Hippocampal formation (tissue), 2 donors: ENCODE measurements around the gene TJP3.
A peak's percentile ranks its signal among the peaks of the same experiment; 100 is the strongest.
"Not testable (repeated sequence)": the region's sequence is repeated elsewhere in the genome, so short reads cannot be mapped to it uniquely, and the experiment has no call there.

Experiments
- DNase-seq, 2 donors: peaks; one replicate each; lab custom pipeline; 2025; lab: John Stamatoyannopoulos, UW

TJP3 gene, protein sequence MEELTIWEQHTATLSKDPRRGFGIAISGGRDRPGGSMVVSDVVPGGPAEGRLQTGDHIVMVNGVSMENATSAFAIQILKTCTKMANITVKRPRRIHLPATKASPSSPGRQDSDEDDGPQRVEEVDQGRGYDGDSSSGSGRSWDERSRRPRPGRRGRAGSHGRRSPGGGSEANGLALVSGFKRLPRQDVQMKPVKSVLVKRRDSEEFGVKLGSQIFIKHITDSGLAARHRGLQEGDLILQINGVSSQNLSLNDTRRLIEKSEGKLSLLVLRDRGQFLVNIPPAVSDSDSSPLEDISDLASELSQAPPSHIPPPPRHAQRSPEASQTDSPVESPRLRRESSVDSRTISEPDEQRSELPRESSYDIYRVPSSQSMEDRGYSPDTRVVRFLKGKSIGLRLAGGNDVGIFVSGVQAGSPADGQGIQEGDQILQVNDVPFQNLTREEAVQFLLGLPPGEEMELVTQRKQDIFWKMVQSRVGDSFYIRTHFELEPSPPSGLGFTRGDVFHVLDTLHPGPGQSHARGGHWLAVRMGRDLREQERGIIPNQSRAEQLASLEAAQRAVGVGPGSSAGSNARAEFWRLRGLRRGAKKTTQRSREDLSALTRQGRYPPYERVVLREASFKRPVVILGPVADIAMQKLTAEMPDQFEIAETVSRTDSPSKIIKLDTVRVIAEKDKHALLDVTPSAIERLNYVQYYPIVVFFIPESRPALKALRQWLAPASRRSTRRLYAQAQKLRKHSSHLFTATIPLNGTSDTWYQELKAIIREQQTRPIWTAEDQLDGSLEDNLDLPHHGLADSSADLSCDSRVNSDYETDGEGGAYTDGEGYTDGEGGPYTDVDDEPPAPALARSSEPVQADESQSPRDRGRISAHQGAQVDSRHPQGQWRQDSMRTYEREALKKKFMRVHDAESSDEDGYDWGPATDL

DNA sequence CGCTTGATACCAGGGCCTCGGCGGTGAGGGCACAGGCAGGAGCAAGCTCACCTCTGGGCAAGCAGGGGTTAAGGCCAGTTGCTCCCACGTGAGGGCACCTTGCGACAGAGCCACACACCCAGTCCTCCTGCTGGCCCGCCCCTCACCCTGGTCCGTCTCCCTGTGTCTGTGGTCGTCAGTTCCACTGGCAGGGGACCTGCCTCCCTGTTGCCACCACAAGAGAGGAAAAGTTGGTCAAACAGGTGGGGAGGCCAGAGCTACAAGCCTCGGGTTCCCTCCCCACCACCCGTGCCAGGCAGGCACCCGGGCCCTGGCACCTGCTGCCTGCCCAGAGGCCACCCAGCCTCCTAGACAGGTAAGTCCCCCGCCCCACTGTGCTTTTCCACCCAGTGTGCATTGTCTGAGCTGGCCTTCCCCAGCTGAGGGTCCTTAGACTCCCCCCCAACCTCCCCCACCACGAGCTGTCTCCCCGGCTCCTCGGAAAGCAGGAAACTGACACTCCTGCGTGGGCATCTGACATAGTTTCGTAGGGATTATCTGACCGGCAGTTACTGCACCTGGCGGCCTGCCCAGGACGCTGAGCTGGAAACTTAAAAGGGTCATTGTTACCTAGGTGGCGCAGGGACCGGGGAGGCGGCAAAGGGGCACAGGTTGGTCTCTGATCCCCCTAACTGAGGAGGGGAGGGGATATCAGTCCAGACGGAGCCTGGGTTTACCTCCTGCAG, at the start of gene TJP3:
Gene TJP3 (plus strand): TSS at position 178 of the 725 bp plus-strand sequence. CDS start 20,049 bp downstream, outside the sequence.
- DNase-seq: no peak

DNA sequence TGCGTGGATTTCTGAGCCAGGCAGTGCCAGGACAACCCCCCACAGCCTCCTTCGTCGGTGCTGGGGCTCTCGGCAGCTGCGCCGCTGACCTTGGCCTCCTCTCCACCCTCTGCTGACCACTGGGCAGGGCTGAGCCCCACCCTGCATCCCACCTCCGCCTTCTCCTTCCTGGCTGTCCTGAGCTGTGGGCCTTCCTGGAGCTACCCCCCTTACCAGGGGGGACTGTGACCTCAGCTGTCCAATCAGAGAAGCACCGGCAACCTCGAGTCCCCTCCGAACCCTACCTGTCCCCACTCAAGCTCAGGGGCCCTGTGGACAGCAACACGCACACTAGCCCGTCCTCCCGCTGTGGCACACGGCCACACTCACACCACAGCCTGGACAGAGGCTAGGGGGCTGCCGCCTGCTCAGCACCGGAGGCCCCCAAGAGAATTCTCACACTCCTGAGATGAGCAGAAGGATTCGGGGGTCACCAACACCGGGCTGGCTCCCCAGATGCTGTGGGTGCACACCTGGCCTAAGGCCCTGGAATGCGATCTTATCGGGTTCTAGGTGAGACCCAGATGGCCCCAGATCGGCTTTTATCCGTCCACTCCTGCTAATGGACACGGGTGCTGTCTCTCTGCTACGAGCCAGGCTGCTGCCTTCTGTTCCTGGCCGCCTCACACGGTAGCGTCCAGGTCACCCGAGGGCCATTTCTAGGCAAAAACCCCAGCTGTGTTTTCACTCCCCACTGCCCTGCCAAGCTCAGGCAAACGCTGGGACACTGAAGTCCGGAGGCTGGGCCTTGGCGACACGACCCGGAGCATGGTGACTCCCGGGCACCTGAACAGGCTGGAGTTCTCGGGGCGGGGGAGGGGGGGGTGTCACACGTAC, 49.1 kb upstream of the TJP3 start:
- DNase-seq: no peak

DNA sequence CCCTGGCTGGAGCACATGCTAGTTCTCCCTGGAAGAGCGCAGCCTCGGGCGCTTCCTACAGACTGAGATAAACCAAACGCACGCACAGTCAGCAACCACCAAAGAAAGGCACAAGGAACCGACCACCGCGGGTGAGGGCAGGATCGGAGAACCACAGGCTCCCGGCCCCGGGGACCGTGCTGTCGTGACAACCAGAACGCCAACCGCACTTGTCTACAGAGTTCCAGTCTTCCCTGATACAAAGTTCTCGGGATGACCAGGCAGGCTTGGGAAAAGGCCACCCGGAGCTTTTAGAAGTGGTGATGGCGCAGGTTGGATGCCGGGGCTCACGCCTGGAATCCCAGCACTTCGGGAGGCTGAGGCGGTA, 48.5 kb upstream of the TJP3 start:
- no peak for DNase-seq

DNA sequence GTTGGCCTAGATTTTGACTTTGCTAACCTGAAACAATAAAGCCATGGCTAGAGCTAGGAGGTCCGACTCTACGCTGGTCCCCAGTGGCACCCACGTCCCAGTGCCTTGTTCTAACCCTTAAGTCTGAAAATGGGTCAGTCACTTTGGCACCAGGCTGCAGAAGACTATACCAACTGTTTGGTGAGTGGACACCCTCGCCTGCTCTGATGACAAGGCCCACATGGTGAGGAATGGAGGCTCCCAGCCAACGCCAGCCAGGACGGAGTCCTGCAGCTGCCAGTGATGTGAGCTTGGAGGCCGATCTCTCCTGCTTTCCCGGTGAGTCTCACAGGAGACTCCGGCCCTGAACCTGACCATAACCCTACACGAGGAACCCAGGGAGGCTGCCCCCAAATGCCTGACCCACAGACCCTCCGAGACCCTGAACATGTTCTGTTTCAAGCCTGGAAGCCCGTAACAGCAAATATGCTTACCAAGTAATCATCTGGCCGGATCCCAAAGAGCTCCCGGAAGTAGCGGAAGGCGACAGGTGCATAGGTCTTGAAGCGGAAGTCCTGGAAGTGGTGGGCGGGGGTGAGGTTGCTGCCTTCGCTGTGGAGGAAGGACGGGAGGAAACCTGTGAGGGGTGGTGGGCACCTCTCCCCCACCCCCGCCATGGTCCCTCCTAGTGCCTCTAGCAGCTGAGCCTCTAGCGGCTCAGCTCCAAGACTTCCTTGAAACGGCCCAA, 47.5 kb upstream of the TJP3 start:
- no peak for DNase-seq

DNA sequence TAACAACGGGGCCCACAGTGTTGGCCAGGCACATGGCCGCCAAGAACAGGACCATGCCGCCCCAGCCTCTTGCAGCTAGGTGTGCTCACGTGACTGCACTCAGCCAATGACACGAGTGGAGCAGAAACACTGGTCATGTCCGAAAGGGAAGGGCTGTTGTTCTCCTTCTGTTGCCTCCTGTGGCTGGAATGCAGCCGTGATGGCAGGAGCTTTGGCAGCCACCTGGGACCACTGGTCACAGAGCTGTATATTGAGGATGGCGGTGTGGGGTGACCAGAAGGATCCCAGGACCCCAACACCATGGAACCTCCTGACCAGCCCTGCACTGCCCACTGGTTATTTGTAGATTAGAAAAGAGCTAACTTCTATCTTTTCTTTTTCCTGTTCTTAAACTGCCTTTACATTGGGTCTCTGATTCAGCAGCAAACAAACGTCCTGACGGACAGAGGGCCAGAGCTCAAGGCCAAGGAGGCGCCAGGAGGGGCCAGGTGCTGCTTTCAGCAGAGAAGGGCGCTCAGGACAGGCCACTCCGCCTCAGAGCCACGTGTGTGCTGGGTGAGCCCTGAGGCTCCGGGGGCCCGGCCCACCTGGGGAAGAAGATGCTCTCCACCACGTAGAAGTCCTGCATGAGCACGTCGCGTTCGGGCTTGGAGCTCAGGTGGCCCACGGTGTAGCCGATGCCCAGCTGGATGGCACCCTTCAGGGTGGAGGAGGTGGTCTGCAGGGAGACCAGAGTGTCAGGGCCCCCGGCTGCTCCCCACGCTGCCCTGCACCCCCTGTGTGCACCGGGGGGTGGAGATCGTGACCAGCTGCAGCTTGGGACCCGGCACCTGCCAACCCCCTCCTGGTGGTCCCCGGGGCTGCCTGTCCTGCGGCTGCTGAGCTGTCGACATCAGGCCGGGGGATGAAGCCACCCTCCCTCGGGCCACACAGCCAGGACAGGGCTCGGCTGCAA, 46.6 kb upstream of the TJP3 start:
- no peak for DNase-seq

DNA sequence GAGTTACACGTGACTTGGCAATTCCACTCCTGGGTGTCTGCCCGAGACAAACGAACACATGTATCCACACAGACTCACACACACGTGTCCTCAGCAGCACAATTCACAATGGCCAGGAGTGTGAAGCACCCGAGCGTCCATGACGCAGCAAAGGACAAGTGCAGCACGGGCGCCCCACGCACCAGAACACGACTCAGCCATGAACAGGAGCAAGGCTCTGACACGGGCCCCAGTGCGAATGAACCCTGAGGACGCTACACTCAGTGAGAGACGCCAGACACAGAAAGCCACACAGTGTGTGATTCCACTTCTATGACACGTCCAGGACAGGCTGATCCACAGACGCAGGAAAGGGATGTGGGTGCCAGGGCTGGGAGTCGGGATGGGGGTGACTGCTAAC, 44.3 kb upstream of the TJP3 start:
- no peak for DNase-seq

DNA sequence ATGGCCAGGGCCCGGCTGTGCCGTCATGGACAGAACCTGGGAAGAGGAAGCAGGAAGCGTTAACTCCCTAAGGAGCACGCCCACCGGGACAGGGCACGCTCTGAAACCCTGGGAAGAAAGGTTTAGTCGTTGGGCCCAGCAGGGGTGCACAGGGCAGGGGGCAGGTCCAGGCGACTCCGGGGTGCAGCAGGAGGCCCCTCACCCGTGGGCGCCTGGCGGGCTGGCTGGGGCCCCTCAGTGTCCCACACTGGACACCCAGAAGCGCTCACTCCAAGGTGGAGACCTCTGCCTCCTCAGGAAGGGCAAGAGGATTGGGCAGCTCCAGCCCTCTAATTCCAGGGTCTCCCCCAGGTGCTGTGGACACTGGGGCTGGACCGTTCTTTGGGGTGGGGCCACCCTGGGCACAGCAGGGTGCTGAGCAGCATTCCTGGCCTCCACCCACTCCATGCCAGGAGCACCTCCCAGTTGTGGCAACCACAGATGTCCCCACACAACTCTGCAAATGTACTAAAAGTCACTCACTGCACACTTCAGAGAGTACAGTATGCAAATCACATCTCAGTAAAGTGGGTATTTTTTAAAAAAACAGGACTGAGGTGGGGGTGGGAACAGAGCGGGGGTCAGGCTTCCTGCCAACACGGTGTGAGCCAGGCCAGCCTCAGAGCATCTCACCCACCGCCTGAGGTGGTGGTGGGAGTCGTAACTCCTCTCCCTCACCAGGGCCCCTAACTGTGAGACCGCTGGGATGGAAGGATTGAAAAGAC, 43.1 kb upstream of the TJP3 start:
- no peak for DNase-seq

DNA sequence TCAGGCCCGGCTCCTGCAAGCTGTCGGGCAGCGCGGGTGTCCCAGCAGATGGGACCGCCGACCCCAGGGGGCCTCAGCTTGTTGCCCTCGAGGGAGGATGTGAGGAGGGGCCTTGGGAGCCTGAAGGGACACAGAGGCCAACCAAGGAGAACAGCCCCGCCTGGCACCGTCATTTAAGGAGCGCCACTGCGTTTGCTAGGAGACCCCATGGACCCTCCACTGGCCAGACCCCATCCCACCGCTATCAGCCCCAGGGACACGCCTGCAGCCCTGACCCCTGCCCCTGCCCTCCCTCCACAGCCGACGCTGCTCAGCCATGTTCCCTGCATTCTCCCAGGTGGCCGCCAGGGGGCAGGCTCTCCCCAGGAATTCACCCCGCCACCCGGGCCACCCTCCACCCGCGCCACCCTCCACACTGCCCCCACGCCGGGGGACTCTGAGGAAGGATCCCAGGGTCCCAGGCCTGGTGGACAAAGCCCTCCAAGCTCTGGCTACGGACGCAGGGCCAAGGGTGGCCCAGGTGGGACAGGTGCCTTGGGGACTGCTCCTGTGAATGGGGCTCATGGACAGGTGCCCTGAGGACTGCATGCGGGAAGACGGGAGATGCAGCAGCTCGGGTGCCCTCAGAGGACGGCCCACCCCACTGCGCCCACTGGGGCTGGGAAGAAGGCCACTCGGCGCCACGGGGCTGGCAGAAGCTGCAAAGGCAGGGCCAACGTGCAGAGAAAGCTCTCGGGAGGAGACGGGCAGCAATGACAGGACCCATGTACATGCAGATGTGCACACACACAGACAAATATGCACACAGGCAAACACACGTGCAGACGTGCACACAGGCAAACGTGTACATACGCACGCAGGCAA, 42.3 kb upstream of the TJP3 start:
- DNase-seq: peak in 1 of 2 donors; percentile 35

DNA sequence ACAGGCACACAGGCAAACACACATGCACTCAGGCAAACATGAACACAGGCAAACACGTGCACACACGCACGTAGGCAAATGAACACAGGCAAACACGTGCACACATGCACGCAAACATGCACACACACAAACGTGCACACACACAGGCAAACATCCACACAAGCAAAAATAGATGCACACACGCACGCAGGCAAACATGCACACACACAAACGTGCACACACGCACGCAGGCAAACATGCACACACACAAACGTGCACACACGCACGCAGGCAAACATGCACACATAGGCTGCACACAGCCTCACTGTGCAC, 41.7 kb upstream of the TJP3 start:
- not testable (repeated sequence) for DNase-seq

DNA sequence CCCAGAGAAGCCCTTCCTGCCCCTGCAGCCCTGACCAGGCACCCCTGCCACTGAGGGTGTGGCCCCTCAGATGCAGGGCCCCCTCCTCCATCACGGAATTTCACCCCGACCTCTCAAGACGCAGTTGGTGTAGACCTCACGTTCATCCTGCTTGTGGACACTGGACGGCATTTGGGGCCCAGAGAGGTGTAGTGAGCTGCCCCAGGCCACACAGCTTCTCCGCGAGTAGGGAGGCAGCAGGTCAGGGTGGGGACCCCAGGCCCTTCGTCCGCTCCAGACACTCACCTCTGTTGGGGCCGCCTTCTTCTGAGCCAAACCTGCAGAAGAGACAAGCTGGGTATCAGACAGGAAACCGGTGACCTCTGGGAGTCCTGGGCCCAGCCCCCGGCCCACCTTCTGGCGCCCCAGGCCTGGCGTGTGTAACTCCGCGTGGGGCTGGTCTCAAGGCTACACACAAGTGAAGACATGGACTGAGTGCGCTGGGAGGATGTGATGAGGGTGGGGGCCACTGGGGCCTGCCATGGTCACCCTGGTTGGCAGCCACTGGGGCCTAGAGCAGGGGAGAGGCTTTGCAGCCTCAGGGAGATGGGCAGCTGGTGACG, 41.0 kb upstream of the TJP3 start:
- no peak for DNase-seq

DNA sequence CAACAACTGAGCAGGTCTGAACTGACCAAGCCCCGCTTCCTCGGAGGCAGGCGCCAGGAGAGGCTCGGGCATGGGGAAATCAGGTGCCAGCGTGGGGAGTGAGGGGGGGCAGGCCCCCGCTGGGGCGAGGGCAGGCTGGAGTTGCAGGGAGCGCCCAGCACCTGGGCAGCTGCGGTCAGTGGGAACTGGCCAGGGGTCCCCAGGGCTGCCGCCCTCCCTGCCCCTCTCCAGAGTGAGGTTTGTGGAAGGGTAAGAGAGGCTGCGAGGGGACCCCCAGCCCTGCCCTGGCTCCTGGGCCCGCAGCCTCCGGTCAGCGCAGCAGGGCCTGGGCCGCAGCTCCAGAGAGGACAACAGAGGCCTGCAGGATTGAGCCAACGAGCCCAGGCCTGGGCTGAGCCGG, 40.4 kb upstream of the TJP3 start:
- no peak for DNase-seq

DNA sequence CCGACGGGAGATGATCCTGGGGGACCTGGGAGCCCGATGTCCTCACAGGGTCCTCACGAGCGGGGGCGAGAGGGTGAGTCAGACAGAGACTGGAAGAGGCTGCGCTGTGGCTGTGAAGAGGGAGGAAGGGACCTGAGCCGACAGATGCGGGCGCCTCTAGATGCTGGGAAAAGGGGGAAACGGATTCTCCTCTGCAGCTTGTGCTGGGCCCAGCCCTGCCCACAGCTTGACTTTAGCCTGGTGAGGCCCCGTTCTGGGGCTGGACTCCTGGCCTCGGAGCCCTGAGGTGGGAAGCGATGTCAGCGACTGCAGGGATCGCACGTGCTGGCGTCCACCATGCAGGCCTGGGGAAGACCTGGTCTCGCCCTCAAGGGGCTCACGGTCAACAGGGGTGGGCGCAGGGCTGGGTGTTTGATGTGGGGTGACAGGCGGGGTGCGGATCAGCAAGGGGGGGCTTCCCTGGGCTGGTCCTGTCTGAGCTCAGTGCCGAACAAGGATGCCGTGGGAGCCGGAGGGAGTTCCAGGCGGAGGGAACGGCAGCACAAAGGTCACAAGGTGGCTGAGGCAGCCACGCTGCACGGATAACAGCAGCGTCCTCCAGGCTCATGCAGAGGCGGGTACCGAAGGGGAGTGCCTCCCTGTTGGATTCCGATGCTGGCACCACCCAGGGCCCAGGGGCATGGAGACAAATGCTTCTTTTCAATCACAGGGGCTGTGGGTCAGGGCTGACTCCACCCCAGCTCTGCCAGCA, 39.7 kb upstream of the TJP3 start:
- no peak for DNase-seq

DNA sequence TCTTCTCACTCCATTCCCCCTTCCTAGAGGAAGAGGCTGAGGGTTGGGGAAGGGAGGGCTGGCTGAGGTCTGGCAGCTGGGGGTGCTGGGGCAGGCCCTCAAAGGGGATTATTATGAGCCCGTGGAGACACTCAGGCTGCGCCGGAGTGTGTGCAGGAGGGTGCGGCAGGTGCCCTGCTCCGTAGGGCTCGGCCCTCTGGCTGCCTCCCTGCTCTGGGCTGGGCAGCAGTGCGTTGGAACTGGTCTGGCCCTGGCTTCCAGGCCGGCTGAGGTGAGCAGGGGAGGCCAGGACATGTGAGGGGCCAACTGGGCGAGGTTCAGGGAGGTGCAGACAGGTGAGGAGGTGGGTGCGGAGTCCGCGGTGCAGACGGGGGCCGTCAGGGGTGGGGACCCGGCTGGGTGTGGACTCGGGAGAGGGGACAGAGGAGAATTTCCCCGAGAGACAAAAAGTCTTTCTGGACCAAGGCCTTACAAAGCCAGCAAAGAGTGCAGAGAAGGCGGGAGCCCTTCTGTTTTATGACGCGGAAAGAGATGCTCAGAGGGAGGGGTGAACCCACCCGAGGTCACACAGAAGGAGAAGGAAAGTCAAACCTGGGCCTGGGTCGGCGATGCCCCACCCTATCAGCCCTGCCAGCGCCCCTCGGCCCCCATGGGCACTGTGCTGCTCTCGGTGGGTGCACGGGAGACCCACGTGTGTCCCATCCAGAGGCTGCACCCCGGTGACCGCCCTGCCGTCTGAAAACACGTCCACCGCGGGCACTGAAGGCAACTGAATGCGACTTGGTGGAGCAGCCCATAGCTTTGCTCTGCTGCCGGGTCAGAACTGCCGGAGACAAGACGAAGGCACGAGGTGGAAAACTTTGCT, 38.9 kb upstream of the TJP3 start:
- DNase-seq: no peak

DNA sequence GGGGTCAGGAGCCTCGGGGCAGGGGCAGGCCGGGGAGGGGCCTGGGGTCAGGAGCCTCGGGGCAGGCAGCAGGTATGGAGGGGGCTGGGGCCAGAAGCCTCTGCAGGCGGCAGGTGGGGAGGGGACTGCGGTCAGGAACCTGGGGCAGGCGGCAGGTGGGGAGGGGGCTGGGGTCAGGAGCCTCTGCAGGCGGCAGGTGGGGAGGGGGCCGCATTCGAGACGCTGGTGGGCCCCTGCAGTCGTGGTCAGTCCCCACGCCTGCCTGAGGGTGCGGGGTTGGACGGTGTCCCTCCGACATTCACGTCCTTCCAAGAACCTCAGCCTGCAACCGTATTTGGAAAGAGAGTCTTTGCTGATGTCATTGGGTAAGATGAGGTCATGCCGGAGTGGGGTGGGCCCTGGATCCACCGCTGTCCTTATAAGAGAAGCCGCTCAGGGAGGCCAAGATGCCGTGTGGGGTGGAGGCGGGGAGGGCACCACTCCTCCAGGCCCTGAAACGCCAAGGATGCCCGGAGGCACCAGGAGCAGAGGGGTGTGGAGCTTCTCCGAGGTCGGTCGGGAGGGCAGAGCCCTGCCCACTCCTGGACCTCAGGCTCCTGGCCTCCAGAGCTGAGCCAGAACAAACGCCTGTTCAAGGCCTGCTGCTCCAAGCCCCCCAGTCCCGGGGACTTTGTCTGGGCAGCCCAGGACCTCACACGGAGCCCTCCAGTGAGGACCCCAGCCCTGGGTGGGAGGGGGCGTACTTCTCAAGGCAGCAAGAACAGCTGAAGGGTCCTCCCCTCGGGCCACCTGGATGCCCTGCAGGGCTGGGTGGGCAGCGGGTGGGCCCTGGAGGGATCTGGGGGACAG, 38.0 kb upstream of the TJP3 start:
- DNase-seq: no peak
